Glomerular endothelial cell (primary cell): ENCODE data around the gene RNF123. TPM values are rescaled to one million over a fixed set of nuclear protein-coding genes. Genes with fewer than 3 reads are reported as not detected.

Experiments
- DNase-seq: peaks from one replicate; pipeline ENCODE4 v3.0.0-alpha.2; 2011; ENCODE audit warnings: low read depth, low spot score; ENCODE audit errors: extremely low read depth
- total RNA-seq: library from RNA; depleted of rRNA; stranded (reverse); fragments of >200 nt; gene quantifications from 2 replicates; pipeline ENCODE4 v1.2.3, GENCODE V29; 2015

RNF123 gene
- total RNA-seq, 1 donor from 2014 or later: 35.5 TPM

DNA sequence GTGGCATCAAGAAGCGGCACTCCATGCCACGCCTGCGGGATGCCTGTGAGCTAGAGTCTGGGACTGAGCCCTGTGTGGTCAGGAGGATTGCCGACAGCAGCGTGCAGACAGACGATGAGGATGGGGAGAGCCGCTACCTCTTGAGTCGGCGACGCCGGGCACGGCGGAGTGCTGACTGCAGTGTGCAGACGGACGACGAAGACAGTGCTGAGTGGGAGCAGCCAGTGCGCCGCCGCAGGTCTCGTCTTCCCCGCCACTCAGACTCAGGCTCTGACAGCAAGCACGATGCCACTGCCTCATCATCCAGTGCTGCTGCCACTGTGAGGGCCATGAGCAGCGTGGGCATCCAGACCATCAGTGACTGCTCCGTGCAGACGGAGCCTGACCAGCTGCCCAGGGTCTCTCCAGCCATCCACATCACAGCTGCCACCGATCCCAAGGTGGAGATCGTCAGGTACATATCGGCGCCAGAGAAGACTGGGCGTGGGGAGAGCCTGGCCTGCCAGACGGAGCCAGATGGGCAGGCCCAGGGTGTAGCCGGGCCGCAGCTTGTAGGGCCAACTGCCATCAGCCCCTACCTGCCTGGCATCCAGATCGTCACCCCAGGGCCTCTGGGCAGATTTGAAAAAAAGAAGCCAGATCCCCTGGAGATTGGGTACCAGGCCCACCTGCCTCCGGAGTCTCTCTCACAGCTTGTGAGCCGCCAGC is 32.0 kb upstream of the RNF123 start:
- no peak for DNase-seq

DNA sequence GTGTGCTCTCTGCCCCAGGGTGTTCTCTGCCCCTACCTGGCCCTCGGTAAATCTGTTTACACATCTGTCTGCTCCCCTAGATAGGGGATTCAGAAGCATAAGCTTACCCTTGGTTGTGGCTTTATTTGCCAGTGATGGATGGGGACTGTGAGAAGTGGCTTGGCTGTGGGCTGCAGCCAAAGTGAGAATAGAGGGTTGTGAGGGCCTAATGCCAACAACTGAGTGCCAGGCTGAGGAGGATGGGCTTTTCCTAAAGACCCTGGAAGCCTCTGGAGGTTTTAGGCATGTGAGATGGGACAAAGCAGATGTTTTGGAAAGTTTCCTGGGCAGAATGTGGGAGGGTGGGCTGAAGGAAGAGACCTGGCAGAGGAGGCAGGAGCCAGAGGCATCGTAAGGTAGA is 30.6 kb upstream of the RNF123 start:
- DNase-seq: no peak

DNA sequence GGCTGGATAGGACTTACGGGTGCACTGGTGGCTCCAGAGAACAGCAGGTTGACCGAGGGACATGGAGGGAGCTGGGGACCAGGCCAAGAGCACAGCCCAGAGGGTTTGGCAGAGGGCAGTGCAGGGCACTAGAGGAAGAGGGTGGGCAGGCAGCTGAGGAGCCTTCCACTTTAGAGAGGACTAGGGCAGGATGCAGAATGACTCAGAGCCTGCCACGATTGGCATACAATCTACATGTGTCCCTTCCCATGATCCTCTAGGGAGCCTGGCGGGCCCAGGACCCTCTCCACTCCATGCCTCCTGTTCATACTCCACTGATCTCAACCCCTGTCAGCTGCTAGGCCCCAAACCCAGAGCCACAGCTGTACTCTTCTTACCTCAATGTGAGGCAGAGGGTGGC is 29.6 kb upstream of the RNF123 start:
- no peak for DNase-seq

DNA sequence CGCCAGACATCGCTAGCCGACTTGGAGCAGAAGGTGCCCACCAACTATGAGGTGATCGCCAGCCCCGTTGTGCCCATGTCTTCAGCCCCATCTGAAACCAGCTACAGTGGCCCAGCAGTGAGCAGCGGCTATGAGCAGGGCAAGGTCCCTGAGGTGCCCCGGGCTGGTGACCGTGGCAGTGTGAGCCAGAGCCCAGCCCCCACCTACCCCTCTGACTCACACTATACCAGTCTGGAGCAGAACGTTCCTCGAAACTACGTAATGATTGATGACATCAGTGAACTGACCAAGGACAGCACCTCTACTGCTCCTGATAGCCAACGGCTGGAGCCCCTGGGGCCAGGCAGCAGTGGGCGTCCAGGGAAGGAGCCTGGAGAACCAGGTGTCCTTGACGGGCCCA is 28.1 kb upstream of the RNF123 start:
- no peak for DNase-seq

DNA sequence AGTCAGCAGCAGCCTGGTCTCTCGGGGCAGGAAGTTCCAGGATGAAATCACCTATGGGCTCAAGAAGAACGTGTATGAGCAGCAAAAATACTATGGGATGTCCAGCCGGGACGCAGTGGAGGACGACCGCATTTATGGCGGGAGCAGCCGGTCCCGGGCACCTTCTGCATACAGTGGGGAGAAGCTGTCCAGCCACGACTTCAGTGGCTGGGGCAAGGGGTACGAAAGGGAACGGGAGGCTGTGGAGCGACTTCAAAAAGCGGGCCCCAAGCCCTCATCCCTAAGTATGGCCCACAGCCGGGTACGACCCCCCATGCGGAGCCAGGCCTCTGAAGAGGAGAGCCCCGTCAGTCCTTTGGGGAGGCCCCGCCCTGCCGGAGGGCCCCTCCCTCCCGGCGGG is 27.3 kb upstream of the RNF123 start:
- no peak for DNase-seq

DNA sequence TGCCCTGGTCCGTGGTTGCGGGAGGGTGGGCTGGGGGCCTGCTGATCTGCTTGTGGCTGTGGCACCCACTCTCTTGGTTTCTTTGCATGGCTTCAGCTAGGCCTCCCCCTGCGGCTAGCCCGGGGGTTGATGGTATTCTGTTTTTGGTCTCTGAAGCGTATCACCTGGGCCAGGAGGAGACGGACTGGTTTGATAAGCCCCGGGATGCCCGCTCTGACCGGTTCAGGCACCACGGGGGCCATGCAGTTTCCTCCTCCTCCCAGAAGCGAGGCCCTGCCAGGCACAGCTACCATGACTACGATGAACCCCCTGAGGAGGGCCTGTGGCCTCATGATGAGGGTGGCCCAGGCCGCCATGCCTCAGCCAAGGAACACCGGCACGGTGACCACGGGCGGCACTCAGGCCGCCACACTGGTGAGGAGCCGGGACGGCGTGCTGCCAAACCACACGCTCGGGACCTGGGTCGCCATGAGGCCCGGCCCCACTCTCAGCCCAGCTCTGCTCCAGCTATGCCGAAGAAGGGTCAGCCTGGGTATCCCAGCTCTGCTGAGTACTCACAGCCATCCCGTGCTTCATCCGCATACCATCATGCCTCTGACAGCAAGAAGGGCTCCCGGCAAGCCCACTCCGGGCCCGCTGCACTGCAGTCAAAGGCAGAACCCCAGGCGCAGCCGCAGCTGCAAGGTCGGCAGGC is 26.5 kb upstream of the RNF123 start:
- no peak for DNase-seq

DNA sequence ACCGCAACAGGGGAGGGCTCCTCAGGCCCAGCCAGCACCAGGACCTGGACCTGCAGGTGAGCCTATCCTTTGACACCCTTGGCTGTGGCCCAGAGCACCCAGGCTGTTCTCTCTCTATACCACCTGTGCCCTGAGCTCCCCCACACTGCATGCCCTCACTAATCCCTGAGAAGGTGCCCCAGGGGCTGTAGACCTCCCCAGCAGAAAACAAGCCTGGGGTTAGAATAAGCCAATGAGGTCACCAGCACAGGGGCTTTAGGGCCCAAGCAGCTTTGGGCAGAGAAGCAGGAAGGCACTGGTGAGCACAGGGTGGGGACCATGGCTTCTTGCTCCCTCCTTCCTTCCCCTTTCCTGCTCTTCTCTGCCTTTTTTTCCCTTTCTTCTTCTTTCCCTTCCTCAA is 25.5 kb upstream of the RNF123 start:
- no peak for DNase-seq

DNA sequence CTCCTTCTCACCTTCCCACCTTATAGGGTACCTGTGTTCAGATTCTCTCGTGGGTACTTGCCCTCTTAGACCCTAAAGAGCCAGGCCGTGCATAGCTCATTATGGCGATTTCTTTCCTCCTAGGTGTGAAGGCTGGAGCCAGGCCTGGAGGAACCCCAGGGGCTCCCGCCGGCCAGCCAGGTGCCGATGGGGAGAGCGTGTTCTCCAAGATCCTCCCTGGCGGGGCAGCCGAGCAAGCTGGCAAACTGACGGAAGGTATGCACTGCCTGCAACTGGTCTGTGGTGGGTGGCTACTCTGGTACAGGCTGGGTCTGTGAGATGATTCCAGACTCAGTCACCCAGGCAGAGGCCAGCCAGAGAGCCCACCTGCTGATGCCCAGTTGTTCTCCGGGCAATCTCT is 25.1 kb upstream of the RNF123 start:
- no peak for DNase-seq

DNA sequence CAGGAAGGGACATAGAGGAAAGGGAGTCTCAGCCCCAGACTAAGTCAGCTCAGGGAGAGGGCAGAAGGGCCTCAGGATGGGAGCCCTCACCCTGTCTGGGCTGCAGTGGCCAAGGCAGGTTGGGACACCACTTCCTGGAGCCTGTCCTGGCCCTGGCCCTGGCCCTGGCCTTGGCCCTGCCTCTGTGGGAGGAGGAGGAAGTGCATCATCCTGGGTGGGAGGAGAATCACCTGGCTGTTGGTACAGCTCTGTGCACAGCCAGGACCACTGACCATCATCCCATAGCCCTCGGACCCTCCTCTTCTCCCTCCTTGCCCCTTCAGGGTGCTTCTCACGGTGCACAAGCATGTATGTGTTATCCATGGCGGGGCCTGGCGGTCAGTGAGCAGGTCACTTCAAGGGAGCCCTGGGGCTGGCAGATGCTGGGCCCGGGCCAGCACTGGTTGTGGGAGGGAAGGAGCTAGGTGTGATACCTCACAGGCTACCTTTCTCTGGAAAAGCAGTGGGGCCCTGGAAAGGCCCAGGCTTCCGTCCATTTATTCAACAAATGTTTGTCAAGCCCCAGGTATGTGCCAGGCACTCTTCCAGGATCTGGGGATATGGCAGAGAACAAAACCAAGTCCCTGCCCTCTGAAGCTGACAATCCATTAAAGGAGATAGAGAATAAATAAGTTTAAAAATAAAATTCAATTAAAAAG is 23.4 kb upstream of the RNF123 start:
- no peak for DNase-seq

DNA sequence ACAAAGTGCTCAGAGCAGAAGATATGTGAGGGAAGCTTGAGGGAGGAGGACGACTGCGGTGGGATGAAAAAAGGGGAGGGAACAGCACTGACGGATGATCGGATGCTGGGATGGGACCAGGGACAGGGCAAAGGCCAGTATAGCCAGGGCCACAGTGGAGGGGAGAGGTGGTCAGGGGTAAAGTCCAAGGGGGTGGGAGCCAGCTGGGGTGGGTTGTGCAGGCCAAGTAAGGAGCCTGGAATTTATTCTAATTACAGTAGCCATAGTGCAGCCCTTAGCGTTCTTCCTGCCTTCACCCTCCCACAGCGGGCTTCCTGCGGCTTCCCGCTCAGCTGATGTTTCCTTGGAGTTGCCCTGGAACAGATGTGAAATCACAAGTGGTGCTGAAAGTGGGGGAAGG is 22.8 kb upstream of the RNF123 start:
- DNase-seq: no peak

DNA sequence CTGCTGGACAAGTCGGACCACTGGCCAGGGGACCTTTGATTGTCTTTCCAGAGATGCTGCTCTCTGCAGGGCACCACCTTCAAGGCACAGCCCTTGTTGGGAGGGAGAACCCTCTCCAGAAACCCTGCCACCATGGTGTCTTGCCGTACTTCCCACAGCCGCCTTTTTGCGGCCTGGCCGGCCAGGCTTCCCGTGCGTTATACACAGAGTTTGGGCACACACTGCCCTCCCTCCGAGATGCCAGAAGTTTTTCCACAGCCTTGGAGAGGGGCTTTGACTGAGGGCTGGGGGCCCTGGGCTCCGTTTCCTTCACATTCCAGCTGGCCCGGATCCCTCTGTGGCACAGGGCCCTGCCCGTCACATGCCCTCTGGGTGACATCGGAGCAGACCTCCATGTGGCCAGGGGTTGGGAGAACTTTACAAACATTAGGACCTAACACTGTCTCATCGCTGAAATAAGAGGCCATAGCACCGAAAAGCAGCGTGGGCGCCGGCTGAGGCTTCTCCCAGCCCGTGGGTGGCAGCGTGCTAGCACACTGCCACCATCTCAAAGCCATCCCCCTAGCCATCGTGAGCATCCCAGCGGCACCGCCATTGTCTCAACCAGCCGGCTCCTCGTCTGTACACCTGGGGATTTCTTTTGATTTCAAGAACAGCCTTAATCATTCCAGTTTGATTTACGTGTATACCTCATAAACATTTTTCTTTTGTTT is 21.5 kb upstream of the RNF123 start:
- no peak for DNase-seq

DNA sequence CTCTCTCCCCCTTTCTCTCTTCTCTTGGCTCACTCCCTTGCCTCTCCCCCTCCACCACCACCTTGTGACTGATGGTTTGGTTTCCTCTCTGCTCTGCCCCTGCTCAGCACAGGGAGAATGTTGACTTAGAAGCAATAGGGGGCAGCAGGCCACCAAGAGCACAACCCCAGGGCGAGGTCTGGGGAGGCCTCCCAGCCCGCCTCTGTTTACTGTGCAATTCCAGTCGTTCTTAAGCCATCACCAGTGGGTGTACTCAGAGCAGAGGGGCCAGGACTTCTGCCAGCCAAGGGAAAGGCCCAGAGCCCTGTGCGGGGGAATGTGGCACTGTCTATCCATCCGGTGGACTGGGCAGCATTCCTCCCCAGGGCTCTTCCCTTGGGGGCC is 21.0 kb upstream of the RNF123 start:
- no peak for DNase-seq

DNA sequence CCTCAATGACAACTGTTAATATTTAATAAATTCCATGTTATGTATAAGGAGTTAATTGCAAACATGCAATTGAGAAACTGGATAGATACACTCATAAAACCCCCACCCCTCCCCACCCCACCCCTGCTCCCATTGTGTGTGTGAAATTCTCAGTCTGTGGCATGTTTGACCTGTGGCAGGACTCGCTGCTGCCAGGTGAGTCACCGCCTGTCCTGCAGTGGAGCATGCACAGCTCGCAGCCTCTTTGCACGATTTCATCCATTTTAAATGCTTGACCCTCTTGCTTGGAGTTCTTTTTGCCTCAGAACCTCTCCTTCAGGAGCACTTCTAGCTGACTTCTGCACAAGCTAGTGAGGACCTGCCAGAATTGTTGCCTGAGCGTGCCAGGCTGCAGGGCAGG is 20.5 kb upstream of the RNF123 start:
- DNase-seq: no peak

DNA sequence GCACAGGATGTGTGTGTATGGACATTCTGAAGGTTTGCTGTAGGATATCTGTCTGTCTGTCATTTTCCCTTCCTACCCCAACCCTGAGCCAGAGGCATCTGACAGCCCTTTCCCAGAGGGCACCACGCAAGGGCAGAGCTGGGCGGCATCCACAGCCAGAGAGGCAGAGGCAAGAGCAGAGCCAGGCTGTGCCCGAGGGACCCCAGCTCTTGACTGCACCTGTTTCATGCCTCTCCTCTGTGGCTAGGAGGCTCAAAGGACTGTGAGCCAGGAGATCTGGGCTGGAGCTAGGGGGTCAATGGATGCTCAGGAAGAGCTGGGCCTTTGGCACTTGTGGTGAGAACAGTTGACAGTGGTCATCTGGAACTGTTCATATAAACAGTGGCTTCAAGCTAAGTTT is 20.0 kb upstream of the RNF123 start:
- no peak for DNase-seq

DNA sequence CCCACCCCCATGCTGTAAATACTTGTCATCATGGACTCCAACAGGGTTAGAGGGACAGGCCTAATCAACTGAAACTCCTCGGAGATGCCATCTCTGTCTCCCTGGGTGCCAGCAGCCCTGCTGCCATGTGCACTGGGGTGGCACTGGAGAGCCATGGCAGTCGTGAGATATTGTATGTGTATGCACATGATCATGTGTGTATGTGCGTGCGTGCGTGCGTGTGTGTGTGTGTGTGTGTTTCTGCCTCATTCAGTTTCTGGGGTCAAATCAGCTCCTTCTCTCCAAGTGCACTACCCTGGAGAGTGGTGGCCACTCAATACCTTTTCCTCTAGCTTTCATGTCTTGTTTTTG is 18.4 kb upstream of the RNF123 start:
- no peak for DNase-seq

DNA sequence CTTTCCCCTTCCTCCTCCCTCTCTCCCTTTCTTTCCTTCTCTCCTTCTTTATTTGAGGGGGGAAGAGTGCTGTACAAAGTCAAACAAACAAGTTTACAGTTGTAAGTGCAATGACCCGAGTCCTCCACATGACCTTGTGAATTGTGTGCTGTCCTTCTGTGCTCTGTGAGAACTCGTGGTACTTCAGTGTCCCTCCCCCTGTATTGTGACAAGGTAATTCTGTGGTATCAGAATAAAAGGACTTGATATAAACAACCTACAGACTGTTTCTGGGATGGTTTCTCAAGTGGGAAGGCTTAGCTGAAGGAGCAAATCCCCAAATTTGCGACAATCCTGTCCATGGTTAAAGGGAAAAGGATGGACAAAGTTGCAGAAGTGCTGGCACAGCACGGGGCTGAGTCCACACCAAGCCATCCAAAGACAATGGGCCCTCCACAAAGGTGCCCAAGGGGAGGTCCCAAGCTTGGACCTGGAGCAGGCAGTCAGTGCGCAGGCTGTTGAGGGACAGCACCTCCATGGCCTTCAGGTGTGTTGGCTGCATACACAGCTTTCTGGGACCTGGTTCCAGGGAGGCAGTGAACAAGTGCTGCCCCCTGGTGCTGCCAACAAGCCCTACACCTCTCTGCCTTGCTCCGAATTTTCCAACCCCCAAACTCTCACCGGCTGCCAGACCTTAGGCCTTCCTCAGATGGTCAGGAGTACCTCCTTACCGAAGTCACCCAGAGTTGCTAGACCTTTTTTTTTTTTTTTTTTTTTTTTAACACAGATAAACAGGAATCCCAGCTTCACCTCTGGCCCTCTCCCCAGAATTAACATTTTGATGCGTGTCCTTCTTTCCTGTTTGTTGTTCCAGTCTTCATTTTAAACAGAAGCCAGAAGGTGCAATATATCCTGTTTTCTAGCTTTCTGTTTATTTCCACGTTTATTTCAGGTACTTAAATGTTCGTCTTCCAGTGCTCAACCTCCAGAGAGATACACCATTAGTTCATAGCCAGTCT is 17.8 kb upstream of the RNF123 start:
- DNase-seq: no peak

DNA sequence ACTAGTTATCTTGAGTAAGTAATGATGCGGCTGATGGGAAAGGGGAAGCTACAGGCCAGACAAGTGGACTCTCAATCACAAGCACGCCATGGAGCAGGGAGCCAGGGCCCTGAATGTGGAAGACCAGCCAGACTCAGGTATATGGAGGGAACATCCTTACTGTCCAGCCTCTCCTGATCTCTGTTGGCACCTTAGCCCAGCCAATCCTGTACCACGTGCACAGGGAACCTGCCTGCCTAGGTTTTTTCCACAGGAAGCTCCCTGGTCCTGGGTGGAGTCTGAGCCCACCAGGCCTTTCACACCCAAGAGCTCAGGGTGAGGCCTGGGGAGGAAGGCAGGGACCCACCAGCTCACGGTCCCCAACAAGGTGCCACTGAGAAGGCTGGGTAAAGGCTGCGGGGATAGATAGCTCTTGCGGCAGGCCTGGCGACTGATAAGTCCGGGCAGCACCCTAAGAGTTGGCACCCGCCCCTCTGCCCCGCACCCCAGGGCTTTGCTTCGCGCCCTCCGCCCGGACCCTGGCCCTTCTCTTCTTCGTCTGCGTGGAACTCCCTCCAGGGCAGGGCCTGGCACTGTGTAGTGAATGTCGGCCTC is 16.1 kb upstream of the RNF123 start:
- DNase-seq: no peak

DNA sequence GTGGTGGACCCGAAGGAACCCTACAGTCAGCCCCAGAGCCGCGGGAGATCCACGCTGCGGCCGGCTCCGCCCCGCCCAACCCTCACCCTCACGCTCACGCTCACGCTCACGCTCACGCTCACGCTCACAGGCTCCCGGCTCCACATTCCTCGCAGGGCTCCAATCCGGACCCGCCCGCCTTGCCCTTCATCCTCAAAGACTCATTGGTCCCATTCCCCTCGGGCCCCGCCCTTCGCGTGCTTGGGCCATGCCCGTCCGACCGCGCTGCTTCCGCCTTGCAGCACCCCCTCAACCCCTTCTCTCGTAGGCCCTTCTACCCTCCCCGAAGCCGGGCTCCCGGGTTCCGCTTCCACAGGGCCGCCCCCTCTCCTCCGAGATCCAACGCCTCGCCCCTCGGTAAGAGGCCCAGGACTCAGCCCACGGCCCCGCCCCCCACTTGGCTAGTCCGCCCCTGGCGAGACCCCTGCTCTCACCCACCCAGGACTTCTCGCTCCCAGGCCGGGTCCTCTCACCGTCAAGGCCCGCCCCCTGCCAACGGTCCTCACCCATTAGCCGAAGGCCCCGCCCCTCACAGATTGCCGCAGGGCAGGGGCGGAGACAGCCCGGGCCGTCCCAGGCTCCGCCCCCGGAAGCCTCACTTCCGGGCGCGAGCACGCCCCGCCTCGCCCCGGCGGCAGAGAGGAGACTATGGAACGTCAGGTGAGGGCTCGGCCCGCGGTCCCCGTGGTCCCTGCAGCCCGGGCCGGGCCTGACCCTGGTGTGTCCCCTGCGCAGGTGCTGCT is 15.5 kb upstream of the RNF123 start, which contains the start of gene APEH:
APEH (plus strand) TSS at position 637 of the 782 bp plus-strand sequence; CDS start at position 688, 51 bp downstream.
- peak; percentile 68 for DNase-seq

DNA sequence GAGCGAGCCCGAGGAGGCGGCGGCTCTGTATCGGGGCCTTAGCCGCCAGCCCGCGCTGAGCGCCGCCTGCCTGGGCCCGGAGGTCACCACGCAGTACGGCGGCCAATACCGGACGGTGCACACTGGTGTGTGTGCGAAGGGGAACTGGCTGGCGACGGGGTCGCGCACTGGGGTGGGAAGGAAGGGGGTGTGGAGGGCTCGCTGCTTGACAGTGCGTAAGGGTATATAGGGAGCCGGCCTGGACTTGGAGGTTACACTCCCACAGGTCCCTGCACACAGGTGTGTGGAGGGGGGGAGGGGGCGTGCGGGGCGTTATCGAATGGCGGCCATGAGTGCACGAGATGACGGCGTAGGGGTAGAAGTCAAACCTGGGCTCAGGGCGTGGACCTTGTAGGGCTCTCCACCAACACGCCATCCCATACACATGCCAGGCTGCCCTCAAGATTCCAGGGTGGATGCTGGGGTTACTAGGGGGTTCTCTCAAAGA is 14.8 kb upstream of the RNF123 start:
- DNase-seq: no peak
